Loucy (cell line): ENCODE results near the gene FAM20C.

Experiments
- H2AFZ ChIP-seq: fragments of 200-600 bp; sonication (generic); 2 replicates; pipeline ENCODE4 v1.6.0; 2016; ENCODE audit warnings: antibody characterized with exemption, mild to moderate bottlenecking, low read length, moderate library complexity
- H3F3A ChIP-seq: fragments of 200-600 bp; 2 replicates; pipeline ENCODE4 v1.6.0; 2016; ENCODE audit warnings: antibody characterized with exemption, low read depth, mild to moderate bottlenecking
- H3K27me3 ChIP-seq: fragments of 200-600 bp; sonication (generic); 2 replicates; pipeline ENCODE4 v1.6.1; 2014; ENCODE audit warnings: low read length, mild to moderate bottlenecking; ENCODE audit not compliant: insufficient read depth, poor library complexity, severe bottlenecking
- H3K36me3 ChIP-seq: fragments of 200-600 bp; sonication (generic); 2 replicates; pipeline ENCODE4 v1.6.1; 2016; ENCODE audit warnings: low read length; ENCODE audit not compliant: insufficient read depth
- H3K4me1 ChIP-seq: fragments of 200-600 bp; sonication (generic); 2 replicates; pipeline ENCODE4 v1.5.1; 2014; ENCODE audit warnings: low read length, mild to moderate bottlenecking; ENCODE audit not compliant: insufficient read depth, poor library complexity, severe bottlenecking
- H3K4me2 ChIP-seq: fragments of 200-600 bp; sonication (generic); 2 replicates; pipeline ENCODE4 v1.6.0; 2014; ENCODE audit warnings: antibody characterized with exemption, low read length, low read depth, mild to moderate bottlenecking; ENCODE audit not compliant: poor library complexity, severe bottlenecking
- H3K4me3 ChIP-seq: fragments of 200-600 bp; sonication (generic); 2 replicates; pipeline ENCODE4 v1.5.1; 2014; ENCODE audit warnings: low read length, mild to moderate bottlenecking, mixed read lengths; ENCODE audit not compliant: poor library complexity, severe bottlenecking
- H3K79me2 ChIP-seq: fragments of 200-600 bp; sonication (generic); 2 replicates; pipeline ENCODE4 v1.6.1; 2014; ENCODE audit warnings: low read length; ENCODE audit not compliant: insufficient read depth
- H3K9ac ChIP-seq: fragments of 200-600 bp; sonication (generic); 2 replicates; pipeline ENCODE4 v1.6.0; 2014; ENCODE audit warnings: mild to moderate bottlenecking, low read depth, low read length, moderate library complexity; ENCODE audit not compliant: poor library complexity, severe bottlenecking
- H3K9me2 ChIP-seq: fragments of 200-600 bp; sonication (generic); replicated peaks from 2 replicates; pipeline ENCODE4 v1.6.1; 2016; ENCODE audit warnings: low read depth, low read length, mixed read lengths
- H3K9me3 ChIP-seq: fragments of 200-600 bp; sonication (generic); 2 replicates; pipeline ENCODE4 v1.6.1; 2014; ENCODE audit warnings: mild to moderate bottlenecking, antibody characterized with exemption, low read length, low read depth; ENCODE audit not compliant: insufficient read depth
- H4K20me1 ChIP-seq: fragments of 200-600 bp; sonication (generic); 2 replicates; pipeline ENCODE4 v1.6.0; 2014; ENCODE audit warnings: antibody characterized with exemption, low read length, mild to moderate bottlenecking; ENCODE audit not compliant: insufficient read depth, poor library complexity, severe bottlenecking
- CTCF ChIP-seq: fragments of 200-600 bp; sonication (generic); conservative IDR thresholded peaks from 2 replicates; pipeline ENCODE4 v1.5.1; 2014; ENCODE audit warnings: mild to moderate bottlenecking, antibody characterized with exemption, low read length
- EZH2phosphoT487 ChIP-seq: fragments of 200-600 bp; IDR thresholded peaks from 2 replicates; pipeline ENCODE4 v1.6.1; 2018; ENCODE audit warnings: antibody characterized with exemption, mild to moderate bottlenecking, moderate library complexity, borderline replicate concordance

Gene FAM20C

GRCh38 chr7:189719-190118, 2.7 kb upstream of the FAM20C start:
- no peaks in the 10 kb centered on the region for H3K27me3 ChIP-seq
- no peak overlapping the region for H3K4me2 ChIP-seq
- TF ChIP-seq EZH2phosphoT487 (no peak), CTCF (no peak)
- no peaks in the 10 kb centered on the region for H3F3A ChIP-seq
- H3K79me2 ChIP-seq: no peaks in the 10 kb centered on the region
- H3K9me3 ChIP-seq: no peaks in the 10 kb centered on the region
- H3K9me2 ChIP-seq: no peaks in the 10 kb centered on the region
- no peak overlapping the region for H3K9ac ChIP-seq
- H3K4me1 ChIP-seq: peaks cover under 1% of the 10 kb centered on the region
- no peaks in the 10 kb centered on the region for H3K36me3 ChIP-seq
- H3K4me3 ChIP-seq: no peak overlapping the region
- no peak overlapping the region for H2AFZ ChIP-seq
- H4K20me1 ChIP-seq: no peaks in the 10 kb centered on the region

GRCh38 chr7:190196-190595, 2.2 kb upstream of the FAM20C start:
- TF ChIP-seq CTCF (no peak), EZH2phosphoT487 (no peak)
- H3K4me1 ChIP-seq: peaks cover 2% of the 10 kb centered on the region
- no peaks in the 10 kb centered on the region for H3K27me3 ChIP-seq
- no peaks in the 10 kb centered on the region for H3K9me3 ChIP-seq
- H3K4me3 ChIP-seq: no peak overlapping the region
- no peak overlapping the region for H3K9ac ChIP-seq
- no peak overlapping the region for H3K4me2 ChIP-seq
- no peaks in the 10 kb centered on the region for H4K20me1 ChIP-seq
- H2AFZ ChIP-seq: no peak overlapping the region
- no peaks in the 10 kb centered on the region for H3K79me2 ChIP-seq
- no peaks in the 10 kb centered on the region for H3F3A ChIP-seq
- no peaks in the 10 kb centered on the region for H3K9me2 ChIP-seq
- H3K36me3 ChIP-seq: no peaks in the 10 kb centered on the region

- Histone ChIP-seq H3K4me3 (peak overlapping the region; percentile 71), H3K4me1 (peaks cover 2% of the 10 kb centered on the region), H3K79me2 (no peaks in the 10 kb centered on the region), H3K4me2 (peak overlapping the region; percentile 62), H3F3A (no peaks in the 10 kb centered on the region), H3K27me3 (no peaks in the 10 kb centered on the region), H3K9me3 (no peaks in the 10 kb centered on the region), H2AFZ (0 out of 2 replicates have a peak overlapping the region, but pooled peaks have one; percentile 81), H3K9ac (peak overlapping the region; percentile 67), H4K20me1 (no peaks in the 10 kb centered on the region), H3K36me3 (no peaks in the 10 kb centered on the region), H3K9me2 (no peaks in the 10 kb centered on the region)
- no peak for TF ChIP-seq CTCF
- no peak for TF ChIP-seq EZH2phosphoT487
Observed at GRCh38 chr7:191105-191980, 1.0 kb upstream of the FAM20C start.
